Fibroblast of lung (primary cell): ENCODE data around the gene FNDC4.

ENCODE experiments used
- EZH2 ChIP-seq: IDR thresholded peaks from 2 replicates; pipeline ENCODE4 v1.5.1; 2012; ENCODE audit warnings: low read length, control low read depth, mild to moderate bottlenecking; ENCODE audit errors: missing control alignments
- TF ChIP-seq, protein P1 (sequence below), 2 donors: IDR thresholded peaks in 1 of 2; conservative IDR thresholded peaks in 1 of 2; 1 replicate in 1 of 2; 2 replicates in 1 of 2; pipeline ENCODE4 v1.5.1; 2011 to 2012; ENCODE audit warnings: low read length in 2 of 2, control low read depth in 1 of 2, inconsistent platforms in 1 of 2, low read depth in 1 of 2, mild to moderate bottlenecking in 1 of 2

GRCh38 chr2:27495840-27496356 lies 898 bp upstream of the FNDC4 start:
- TF ChIP-seq, protein P1, sequence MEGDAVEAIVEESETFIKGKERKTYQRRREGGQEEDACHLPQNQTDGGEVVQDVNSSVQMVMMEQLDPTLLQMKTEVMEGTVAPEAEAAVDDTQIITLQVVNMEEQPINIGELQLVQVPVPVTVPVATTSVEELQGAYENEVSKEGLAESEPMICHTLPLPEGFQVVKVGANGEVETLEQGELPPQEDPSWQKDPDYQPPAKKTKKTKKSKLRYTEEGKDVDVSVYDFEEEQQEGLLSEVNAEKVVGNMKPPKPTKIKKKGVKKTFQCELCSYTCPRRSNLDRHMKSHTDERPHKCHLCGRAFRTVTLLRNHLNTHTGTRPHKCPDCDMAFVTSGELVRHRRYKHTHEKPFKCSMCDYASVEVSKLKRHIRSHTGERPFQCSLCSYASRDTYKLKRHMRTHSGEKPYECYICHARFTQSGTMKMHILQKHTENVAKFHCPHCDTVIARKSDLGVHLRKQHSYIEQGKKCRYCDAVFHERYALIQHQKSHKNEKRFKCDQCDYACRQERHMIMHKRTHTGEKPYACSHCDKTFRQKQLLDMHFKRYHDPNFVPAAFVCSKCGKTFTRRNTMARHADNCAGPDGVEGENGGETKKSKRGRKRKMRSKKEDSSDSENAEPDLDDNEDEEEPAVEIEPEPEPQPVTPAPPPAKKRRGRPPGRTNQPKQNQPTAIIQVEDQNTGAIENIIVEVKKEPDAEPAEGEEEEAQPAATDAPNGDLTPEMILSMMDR (conservative IDR thresholded peaks at IDR 0.05 in 1 of 2, IDR thresholded peaks at IDR 0.05 in 1 of 2; ENCODE audit: low read depth in 1 of 2, low read length in 2 of 2), result no peak
- no peak for TF ChIP-seq EZH2
